Measurements from ENCODE around the gene KLRC1. TPM values are rescaled to one million over a fixed set of nuclear protein-coding genes. Genes with fewer than 3 reads are reported as not detected.

Gene KLRC1
- total and polyA plus RNA-seq, 4 donors: 0.10 to 1.5 (median 1.3) TPM

DNA sequence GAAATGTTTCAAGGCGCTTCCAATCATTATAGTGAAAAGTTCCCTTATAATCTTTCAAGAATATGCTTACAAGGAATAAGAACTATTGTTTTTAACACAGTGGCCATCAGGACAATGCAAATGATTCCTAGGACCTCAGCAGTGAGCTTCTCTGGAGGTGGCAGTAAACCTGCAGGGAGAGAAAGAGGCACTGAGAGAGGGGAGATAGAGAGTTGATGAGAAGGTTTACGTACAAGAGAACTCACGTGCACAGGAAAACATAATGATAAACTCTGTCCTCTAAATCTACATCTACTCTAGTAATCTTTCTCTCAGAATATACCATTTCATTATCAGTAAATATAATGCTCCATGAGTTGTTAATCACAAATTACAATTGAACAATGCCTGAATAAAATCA, 44.3 kb downstream of the KLRC1 start:
- WGBS: 72% methylated on average over 3 of the region's 3 CpGs
- DNase-seq (ENCODE audit: low spot score): no peak
- H3K36me3 ChIP-seq (ENCODE audit: control insufficient read depth in 4 of 4, insufficient read depth in 3 of 4, low read depth in 1 of 4, low read length in 3 of 4): no peaks in the 10 kb centered on the region
- TF ChIP-seq JUND (IDR thresholded peaks at IDR 0.05) (no peak), RAD21 (IDR thresholded peaks at IDR 0.05) (no peak), EGR1 (IDR thresholded peaks at IDR 0.05; ENCODE audit: low read depth in 2 of 2) (no peak), HNF4A (conservative IDR thresholded peaks at IDR 0.05) (no peak), GABPA (IDR thresholded peaks at IDR 0.05 in 1 of 2, conservative IDR thresholded peaks at IDR 0.05 in 1 of 2) (no peak), SP1 (IDR thresholded peaks at IDR 0.05) (no peak), NR2F2 (IDR thresholded peaks at IDR 0.05) (no peak), FOXA2 (IDR thresholded peaks at IDR 0.05) (no peak)
- TF ChIP-seq, protein P1, sequence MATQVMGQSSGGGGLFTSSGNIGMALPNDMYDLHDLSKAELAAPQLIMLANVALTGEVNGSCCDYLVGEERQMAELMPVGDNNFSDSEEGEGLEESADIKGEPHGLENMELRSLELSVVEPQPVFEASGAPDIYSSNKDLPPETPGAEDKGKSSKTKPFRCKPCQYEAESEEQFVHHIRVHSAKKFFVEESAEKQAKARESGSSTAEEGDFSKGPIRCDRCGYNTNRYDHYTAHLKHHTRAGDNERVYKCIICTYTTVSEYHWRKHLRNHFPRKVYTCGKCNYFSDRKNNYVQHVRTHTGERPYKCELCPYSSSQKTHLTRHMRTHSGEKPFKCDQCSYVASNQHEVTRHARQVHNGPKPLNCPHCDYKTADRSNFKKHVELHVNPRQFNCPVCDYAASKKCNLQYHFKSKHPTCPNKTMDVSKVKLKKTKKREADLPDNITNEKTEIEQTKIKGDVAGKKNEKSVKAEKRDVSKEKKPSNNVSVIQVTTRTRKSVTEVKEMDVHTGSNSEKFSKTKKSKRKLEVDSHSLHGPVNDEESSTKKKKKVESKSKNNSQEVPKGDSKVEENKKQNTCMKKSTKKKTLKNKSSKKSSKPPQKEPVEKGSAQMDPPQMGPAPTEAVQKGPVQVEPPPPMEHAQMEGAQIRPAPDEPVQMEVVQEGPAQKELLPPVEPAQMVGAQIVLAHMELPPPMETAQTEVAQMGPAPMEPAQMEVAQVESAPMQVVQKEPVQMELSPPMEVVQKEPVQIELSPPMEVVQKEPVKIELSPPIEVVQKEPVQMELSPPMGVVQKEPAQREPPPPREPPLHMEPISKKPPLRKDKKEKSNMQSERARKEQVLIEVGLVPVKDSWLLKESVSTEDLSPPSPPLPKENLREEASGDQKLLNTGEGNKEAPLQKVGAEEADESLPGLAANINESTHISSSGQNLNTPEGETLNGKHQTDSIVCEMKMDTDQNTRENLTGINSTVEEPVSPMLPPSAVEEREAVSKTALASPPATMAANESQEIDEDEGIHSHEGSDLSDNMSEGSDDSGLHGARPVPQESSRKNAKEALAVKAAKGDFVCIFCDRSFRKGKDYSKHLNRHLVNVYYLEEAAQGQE (IDR thresholded peaks at IDR 0.05): no peak
- TF ChIP-seq, protein P2, sequence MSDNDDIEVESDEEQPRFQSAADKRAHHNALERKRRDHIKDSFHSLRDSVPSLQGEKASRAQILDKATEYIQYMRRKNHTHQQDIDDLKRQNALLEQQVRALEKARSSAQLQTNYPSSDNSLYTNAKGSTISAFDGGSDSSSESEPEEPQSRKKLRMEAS (IDR thresholded peaks at IDR 0.05): no peak
- TF ChIP-seq, protein P3, sequence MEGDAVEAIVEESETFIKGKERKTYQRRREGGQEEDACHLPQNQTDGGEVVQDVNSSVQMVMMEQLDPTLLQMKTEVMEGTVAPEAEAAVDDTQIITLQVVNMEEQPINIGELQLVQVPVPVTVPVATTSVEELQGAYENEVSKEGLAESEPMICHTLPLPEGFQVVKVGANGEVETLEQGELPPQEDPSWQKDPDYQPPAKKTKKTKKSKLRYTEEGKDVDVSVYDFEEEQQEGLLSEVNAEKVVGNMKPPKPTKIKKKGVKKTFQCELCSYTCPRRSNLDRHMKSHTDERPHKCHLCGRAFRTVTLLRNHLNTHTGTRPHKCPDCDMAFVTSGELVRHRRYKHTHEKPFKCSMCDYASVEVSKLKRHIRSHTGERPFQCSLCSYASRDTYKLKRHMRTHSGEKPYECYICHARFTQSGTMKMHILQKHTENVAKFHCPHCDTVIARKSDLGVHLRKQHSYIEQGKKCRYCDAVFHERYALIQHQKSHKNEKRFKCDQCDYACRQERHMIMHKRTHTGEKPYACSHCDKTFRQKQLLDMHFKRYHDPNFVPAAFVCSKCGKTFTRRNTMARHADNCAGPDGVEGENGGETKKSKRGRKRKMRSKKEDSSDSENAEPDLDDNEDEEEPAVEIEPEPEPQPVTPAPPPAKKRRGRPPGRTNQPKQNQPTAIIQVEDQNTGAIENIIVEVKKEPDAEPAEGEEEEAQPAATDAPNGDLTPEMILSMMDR (IDR thresholded peaks at IDR 0.05; ENCODE audit: low read depth, low read length, missing input control): no peak
- H3K9ac ChIP-seq (ENCODE audit: low read depth in 1 of 2, low read length in 2 of 2): no peak overlapping the region
- peaks cover 0 to 3% (median 0%) of the 10 kb centered on the region in 4 donors for H3K27me3 ChIP-seq (ENCODE audit: control insufficient read depth in 4 of 4, insufficient read depth in 4 of 4, low read length in 3 of 4)
- H3K4me3 ChIP-seq (ENCODE audit: low read depth in 1 of 3, low read length in 3 of 3): no peak overlapping the region
- H3K27ac ChIP-seq (ENCODE audit: low read depth in 1 of 2, low read length in 2 of 2): no peak overlapping the region
- H3K9me3 ChIP-seq (ENCODE audit: control insufficient read depth in 4 of 4, low read length in 3 of 4): peaks cover 0 to 2% (median 0%) of the 10 kb centered on the region in 4 donors
- no peaks in the 10 kb centered on the region for H3K4me1 ChIP-seq (ENCODE audit: control insufficient read depth in 4 of 4, insufficient read depth in 4 of 4, low read length in 3 of 4)

DNA sequence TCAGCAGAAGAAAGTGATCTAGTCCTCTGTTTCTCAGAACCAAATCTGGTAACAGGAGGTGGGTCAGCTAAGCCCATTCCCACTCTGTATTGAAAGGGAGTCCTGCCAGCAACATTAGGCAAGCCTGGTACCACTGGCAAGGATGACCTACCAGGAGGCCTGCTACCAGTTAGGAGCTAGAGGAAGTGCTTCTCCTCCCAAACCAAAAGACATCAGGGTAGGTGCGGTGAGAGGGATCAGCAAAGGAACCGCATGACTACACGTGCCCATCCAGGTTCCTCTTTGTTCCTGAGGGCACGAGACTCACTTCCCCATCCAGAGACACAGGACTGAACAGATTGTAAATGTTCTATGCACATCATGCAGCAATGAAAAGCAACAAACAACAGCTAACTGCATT, 46.5 kb downstream of the KLRC1 start:
- WGBS: 69% methylated on average over 4 of the region's 4 CpGs
- TF ChIP-seq, protein P2 (IDR thresholded peaks at IDR 0.05): no peak
- TF ChIP-seq YY1 (IDR thresholded peaks at IDR 0.05) (no peak), GABPA (IDR thresholded peaks at IDR 0.05 in 1 of 2, conservative IDR thresholded peaks at IDR 0.05 in 1 of 2) (no peak), HNF4G (IDR thresholded peaks at IDR 0.05) (no peak), NR2F2 (IDR thresholded peaks at IDR 0.05) (no peak), RXRA (IDR thresholded peaks at IDR 0.05) (no peak)
- TF ChIP-seq, protein P3 (IDR thresholded peaks at IDR 0.05; ENCODE audit: low read depth, low read length, missing input control): no peak
- TF ChIP-seq, protein P1 (IDR thresholded peaks at IDR 0.05): no peak
- H3K4me3 ChIP-seq (ENCODE audit: low read depth in 1 of 3, low read length in 3 of 3): no peak overlapping the region
- no peak for DNase-seq (ENCODE audit: low spot score)
- no peak overlapping the region for H3K27ac ChIP-seq (ENCODE audit: low read depth in 1 of 2, low read length in 2 of 2)
- H3K9ac ChIP-seq (ENCODE audit: low read depth in 1 of 2, low read length in 2 of 2): no peak overlapping the region
- peaks cover 0 to 3% (median 0%) of the 10 kb centered on the region in 4 donors for H3K27me3 ChIP-seq (ENCODE audit: control insufficient read depth in 4 of 4, insufficient read depth in 4 of 4, low read length in 3 of 4)
- no peaks in the 10 kb centered on the region for H3K4me1 ChIP-seq (ENCODE audit: control insufficient read depth in 4 of 4, insufficient read depth in 4 of 4, low read length in 3 of 4)
- no peaks in the 10 kb centered on the region for H3K36me3 ChIP-seq (ENCODE audit: control insufficient read depth in 4 of 4, insufficient read depth in 3 of 4, low read depth in 1 of 4, low read length in 3 of 4)
- H3K9me3 ChIP-seq (ENCODE audit: control insufficient read depth in 4 of 4, low read length in 3 of 4): peaks cover 0 to 2% (median 0%) of the 10 kb centered on the region in 4 donors

All from liver (tissue), 9 donors.